HG03571 (cell line): ENCODE results near the gene AFAP1L1.
"Not testable (repeated sequence)": the region's sequence is repeated elsewhere in the genome, so short reads cannot be mapped to it uniquely, and the experiment has no call there.

Experiments
- ATAC-seq: cut with Tn5 transposase; IDR thresholded peaks from one replicate; pipeline ENCODE4 v1.9.1; 2021; ENCODE audit not compliant: unreplicated experiment

AFAP1L1 gene

DNA sequence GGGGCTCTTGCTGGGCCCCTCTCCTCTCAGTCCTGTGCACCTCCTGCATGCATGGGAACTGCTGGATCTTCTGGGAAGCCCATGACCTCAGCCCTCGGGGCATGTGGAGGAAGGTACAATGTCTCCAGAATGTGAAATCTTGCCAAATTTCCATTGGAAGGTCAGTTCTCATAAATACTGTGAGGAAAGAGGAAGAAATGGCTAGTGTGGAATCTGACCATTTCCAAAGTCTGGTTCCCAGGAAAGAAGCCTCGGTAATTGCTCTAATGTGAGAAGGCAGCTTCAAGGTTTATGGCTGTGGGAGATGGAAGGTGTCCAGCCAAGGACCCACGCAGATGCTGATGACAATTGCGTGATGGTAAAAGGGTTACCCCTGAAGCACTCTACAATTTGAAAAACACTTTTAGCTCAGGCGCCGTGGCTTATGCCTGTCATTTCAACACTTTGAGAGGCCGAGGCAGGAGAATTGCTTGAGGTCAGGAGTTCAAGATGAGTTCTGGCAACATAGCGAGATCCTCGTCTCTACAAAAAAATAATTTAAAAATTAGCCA is 115.5 kb downstream of the AFAP1L1 start:
- no peak for ATAC-seq

DNA sequence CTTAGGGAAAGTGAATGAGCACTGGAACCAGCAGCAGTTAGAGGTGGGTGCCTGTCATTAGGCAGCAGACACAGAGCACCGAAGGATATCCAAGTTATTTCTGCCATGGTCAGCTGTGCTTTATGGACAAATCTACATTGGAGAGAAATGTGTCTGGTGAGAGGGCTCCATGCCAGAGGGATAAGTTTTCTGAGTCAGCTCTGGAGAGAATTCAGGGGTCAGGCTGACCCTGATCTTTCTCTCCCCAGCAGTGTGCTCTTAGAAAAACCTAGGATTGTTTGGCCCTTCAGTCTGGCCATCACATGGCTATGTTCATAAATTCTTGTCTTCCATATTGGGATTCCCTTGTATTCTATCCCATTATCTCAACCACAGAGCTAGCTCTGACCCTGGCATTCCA is 116.3 kb downstream of the AFAP1L1 start:
- ATAC-seq: no peak

- no peak for ATAC-seq
These were observed 117.0 kb downstream of the AFAP1L1 start for GRCh38 chr5:149388498-149389190.

DNA sequence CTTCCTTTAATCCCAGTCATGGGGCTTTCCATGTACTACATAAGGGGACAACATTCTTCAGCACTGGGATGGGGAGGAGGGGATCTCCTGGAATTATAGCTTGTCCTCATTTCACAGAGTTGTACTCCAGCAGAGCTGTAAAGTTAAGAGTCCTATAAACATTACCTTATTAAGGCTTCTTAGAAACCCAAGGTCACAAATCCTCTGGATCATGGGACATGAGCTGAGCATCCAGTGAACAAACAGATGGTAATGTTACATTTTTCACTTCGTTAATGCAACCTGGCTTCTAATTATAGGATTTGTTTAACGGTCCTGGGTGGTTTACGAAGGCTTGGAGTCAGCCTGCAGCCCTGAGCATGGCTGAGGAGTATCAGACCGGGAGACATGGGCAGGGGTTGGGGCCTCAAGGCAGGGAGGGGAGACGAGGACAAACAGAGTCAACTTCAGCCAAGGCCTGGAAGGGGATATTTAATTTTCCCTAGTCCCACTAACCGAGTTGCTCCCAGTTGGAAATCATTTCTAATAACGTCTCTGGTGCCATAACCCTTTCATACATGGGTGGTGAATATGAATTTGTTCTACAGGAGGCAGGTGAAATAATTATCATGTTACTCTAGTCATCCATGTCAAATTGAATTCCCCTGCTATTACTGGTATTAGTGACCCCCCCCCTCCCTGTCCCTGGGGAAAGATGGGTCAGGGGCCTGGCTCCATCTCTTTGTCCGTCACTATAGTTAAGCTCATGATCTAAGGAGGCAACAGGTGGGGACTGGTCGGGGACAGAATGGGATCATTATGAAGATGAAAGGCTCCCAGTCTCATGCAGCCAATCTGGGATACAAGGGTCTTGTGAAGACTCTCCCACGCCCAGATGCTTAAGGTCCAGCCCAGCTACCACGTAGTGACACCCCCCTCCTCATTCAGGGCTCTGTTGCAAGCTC is 118.2 kb downstream of the AFAP1L1 start:
- no peak for ATAC-seq

- ATAC-seq: not testable (repeated sequence)
These were observed 119.4 kb downstream of the AFAP1L1 start for GRCh38 chr5:149391076-149391475.
